GM23338 (cell line): ENCODE results near the gene DCAF11. TPM values are rescaled to one million over a fixed set of nuclear protein-coding genes. Genes with fewer than 3 reads are reported as not detected.
A peak's percentile ranks its signal among the peaks of the same experiment; 100 is the strongest.

Source experiments
- ATAC-seq: fragments of 200-7000 bp; cut with Tn5 transposase; 3 replicates; pipeline ENCODE4 v1.9.1; 2020
- DNase-seq: peaks from one replicate; pipeline ENCODE4 v3.0.0-alpha.2; 2015; ENCODE audit warnings: low spot score
- H2AFZ ChIP-seq: fragments of 200-600 bp; sonication (generic); 2 replicates; pipeline ENCODE4 v1.8.0; 2016; ENCODE audit warnings: antibody characterized with exemption, mild to moderate bottlenecking, moderate library complexity
- H3F3A ChIP-seq: fragments of 200-600 bp; sonication (generic); replicated peaks from 2 replicates; pipeline ENCODE4 v1.8.0; 2017; ENCODE audit warnings: antibody characterized with exemption, mixed run types, low read depth
- H3K27ac ChIP-seq: fragments of 200-600 bp; sonication (generic); 2 replicates; pipeline ENCODE4 v1.6.1; 2016; ENCODE audit warnings: low read depth
- H3K27me3 ChIP-seq: fragments of 200-600 bp; sonication (generic); 2 replicates; pipeline ENCODE4 v1.8.0; 2016; ENCODE audit warnings: mild to moderate bottlenecking, mixed run types, moderate library complexity; ENCODE audit not compliant: insufficient read depth
- H3K36me3 ChIP-seq: fragments of 200-600 bp; sonication (generic); 2 replicates; pipeline ENCODE4 v1.8.0; 2016; ENCODE audit warnings: mild to moderate bottlenecking; ENCODE audit not compliant: insufficient read depth
- H3K4me1 ChIP-seq: fragments of 200-600 bp; sonication (generic); 2 replicates; pipeline ENCODE4 v1.8.0; 2016; ENCODE audit warnings: mild to moderate bottlenecking, moderate library complexity; ENCODE audit not compliant: insufficient read depth
- H3K4me2 ChIP-seq: fragments of 200-600 bp; sonication (generic); 2 replicates; pipeline ENCODE4 v1.7.1; 2017; ENCODE audit warnings: mixed run types
- H3K4me3 ChIP-seq: fragments of 200-600 bp; sonication (generic); 2 replicates; pipeline ENCODE4 v1.6.1; 2016; ENCODE audit warnings: mixed run types
- H3K79me2 ChIP-seq: fragments of 200-600 bp; sonication (generic); replicated peaks from 2 replicates; pipeline ENCODE4 v1.8.0; 2017; ENCODE audit warnings: mild to moderate bottlenecking; ENCODE audit not compliant: insufficient read depth
- H3K9me2 ChIP-seq: fragments of 200-600 bp; sonication (generic); 2 replicates; pipeline ENCODE4 v1.8.0; 2017; ENCODE audit not compliant: insufficient read depth
- H4K20me1 ChIP-seq: fragments of 200-600 bp; sonication (generic); replicated peaks from 2 replicates; pipeline ENCODE4 v1.8.0; 2017; ENCODE audit warnings: mild to moderate bottlenecking; ENCODE audit not compliant: insufficient read depth
- H3K27ac Mint-ChIP-seq: 2 replicates; pipeline ENCODE4 v1.8.0; 2020; ENCODE audit warnings: inconsistent platforms, mild to moderate bottlenecking, moderate library complexity, mixed read lengths
- H3K27me3 Mint-ChIP-seq: 3 replicates; pipeline ENCODE4 v1.8.0; 2022; ENCODE audit warnings: low read depth, mild to moderate bottlenecking, moderate library complexity, mixed read lengths, inconsistent platforms; ENCODE audit not compliant: insufficient read depth, poor library complexity
- H3K36me3 Mint-ChIP-seq: 3 replicates; pipeline ENCODE4 v1.8.0; 2021; ENCODE audit warnings: low read depth, mild to moderate bottlenecking, inconsistent platforms, moderate library complexity, mixed read lengths
- H3K4me1 Mint-ChIP-seq: 3 replicates; pipeline ENCODE4 v1.8.0; 2020; ENCODE audit warnings: mild to moderate bottlenecking, inconsistent platforms, mixed read lengths
- H3K4me3 Mint-ChIP-seq: 3 replicates; pipeline ENCODE4 v1.8.0; 2021; ENCODE audit warnings: moderate library complexity, mild to moderate bottlenecking, inconsistent platforms, mixed read lengths
- H3K9me3 Mint-ChIP-seq: 3 replicates; pipeline ENCODE4 v1.8.0; 2020; ENCODE audit warnings: moderate library complexity, mild to moderate bottlenecking, inconsistent platforms, mixed read lengths
- CREB1 ChIP-seq: fragments of 250-450 bp; sonication (Bioruptor Pico); IDR thresholded peaks from 2 replicates; pipeline ENCODE4 v1.5.0; 2020; ENCODE audit warnings: low read depth, mild to moderate bottlenecking, moderate library complexity
- POLR2AphosphoS5 ChIP-seq: IDR thresholded peaks from 2 replicates; pipeline ENCODE4 v1.6.1; 2016; ENCODE audit warnings: antibody characterized with exemption, low read depth
- polyA plus RNA-seq: library from polyadenylated mRNA; unstranded; fragments of >200 nt; fragmentation: Nextera tagmentation; extraction: Ambion mirVana; gene quantifications from 2 replicates; pipeline ENCODE4 v1.2.1, GENCODE V29; 2016
- total RNA-seq: library from RNA; depleted of rRNA; stranded (reverse); fragments of >200 nt; shearing (Covaris generic); gene quantifications from 2 replicates; pipeline ENCODE4 v1.2.3, GENCODE V29; 2014
- TF ChIP-seq, protein P1 (sequence below): fragments of 250-450 bp; sonication (Bioruptor Pico); IDR thresholded peaks from 2 replicates; pipeline ENCODE4 v1.5.0; 2020; ENCODE audit warnings: mild to moderate bottlenecking, moderate library complexity

The DCAF11 gene
- total and polyA plus RNA-seq, 2 experiments from 2014 or later: 18.6 to 93.2 TPM

DNA sequence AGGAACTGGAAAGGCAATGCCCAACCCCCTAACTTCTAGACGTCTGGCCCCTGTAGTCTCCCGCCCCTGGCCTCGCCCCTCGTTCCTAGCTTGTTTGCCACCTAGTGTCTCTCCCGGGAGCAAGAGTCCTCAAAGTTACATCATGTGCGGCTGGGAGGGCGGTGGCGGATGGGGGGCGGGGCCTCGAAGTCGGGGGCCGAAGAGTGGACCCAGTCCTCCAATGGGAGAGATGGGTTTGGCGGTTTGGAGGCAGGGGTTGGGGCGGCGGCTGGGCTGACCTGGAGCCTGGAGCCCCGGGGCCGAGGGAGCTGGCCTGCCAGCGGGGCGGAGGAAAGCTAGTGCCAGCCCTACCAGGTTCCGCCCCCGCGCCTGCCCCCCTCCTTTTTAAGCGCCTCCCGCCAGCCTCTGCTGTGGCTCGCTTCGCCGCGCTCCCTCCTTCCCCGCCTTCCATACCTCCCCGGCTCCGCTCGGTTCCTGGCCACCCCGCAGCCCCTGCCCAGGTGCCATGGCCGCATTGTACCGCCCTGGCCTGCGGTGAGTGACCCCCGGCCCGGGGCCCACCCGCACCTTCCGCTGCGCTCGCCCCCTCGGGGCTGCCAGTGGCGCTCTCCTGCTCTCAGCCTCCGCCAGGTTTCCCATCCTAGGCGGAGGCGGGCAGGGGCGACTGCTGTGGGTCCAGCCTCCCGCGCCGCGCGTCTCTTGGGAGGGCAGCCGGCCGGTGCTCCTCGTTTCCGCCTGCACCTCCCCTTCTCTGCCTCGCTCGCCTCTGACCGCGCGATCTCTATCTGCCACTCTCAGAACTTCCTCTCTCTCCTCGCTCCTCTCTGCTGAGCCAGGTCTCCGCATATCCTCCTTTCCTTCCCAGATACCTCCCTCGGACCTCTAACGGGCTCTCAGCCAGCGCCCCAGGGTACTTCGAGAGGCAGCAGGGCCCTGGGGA lies 20.4 kb upstream of the DCAF11 start, which contains the start of gene PCK2:
PCK2 (plus strand) TSS at position 411 of the 940 bp plus-strand sequence; CDS start at position 506, 95 bp downstream.
- Histone ChIP-seq H3K27ac (peak within 1 kb of the TSS; percentile 99), H3F3A (peaks cover 15% of the 10 kb centered on the region), H3K4me1 (peaks cover 18% of the 10 kb centered on the region), H3K27me3 (no peaks in the 10 kb centered on the region), H2AFZ (peak within 1 kb of the TSS; percentile 23; the same call in 1 of the 2 replicates), H3K4me3 (peak within 1 kb of the TSS; percentile 100), H3K9me2 (peaks cover 8% of the 10 kb centered on the region), H3K36me3 (no peaks in the 10 kb centered on the region), H3K4me2 (peak within 1 kb of the TSS; percentile 100), H3K79me2 (peaks cover 22% of the 10 kb centered on the region), H4K20me1 (peaks cover 5% of the 10 kb centered on the region; the same call in 1 of the 2 replicates)
- peaks cover 51% of the 10 kb centered on the region for H3K36me3 Mint-ChIP-seq
- peak within 1 kb of the TSS; percentile 100 for H3K4me3 Mint-ChIP-seq
- H3K27me3 Mint-ChIP-seq: peaks cover 24% of the 10 kb centered on the region
- TF ChIP-seq CREB1 (CRISPR knock-in tag) (peak; percentile 42; the same call in 1 of the 2 replicates), POLR2AphosphoS5 (peak; percentile 98)
- TF ChIP-seq, protein P1, sequence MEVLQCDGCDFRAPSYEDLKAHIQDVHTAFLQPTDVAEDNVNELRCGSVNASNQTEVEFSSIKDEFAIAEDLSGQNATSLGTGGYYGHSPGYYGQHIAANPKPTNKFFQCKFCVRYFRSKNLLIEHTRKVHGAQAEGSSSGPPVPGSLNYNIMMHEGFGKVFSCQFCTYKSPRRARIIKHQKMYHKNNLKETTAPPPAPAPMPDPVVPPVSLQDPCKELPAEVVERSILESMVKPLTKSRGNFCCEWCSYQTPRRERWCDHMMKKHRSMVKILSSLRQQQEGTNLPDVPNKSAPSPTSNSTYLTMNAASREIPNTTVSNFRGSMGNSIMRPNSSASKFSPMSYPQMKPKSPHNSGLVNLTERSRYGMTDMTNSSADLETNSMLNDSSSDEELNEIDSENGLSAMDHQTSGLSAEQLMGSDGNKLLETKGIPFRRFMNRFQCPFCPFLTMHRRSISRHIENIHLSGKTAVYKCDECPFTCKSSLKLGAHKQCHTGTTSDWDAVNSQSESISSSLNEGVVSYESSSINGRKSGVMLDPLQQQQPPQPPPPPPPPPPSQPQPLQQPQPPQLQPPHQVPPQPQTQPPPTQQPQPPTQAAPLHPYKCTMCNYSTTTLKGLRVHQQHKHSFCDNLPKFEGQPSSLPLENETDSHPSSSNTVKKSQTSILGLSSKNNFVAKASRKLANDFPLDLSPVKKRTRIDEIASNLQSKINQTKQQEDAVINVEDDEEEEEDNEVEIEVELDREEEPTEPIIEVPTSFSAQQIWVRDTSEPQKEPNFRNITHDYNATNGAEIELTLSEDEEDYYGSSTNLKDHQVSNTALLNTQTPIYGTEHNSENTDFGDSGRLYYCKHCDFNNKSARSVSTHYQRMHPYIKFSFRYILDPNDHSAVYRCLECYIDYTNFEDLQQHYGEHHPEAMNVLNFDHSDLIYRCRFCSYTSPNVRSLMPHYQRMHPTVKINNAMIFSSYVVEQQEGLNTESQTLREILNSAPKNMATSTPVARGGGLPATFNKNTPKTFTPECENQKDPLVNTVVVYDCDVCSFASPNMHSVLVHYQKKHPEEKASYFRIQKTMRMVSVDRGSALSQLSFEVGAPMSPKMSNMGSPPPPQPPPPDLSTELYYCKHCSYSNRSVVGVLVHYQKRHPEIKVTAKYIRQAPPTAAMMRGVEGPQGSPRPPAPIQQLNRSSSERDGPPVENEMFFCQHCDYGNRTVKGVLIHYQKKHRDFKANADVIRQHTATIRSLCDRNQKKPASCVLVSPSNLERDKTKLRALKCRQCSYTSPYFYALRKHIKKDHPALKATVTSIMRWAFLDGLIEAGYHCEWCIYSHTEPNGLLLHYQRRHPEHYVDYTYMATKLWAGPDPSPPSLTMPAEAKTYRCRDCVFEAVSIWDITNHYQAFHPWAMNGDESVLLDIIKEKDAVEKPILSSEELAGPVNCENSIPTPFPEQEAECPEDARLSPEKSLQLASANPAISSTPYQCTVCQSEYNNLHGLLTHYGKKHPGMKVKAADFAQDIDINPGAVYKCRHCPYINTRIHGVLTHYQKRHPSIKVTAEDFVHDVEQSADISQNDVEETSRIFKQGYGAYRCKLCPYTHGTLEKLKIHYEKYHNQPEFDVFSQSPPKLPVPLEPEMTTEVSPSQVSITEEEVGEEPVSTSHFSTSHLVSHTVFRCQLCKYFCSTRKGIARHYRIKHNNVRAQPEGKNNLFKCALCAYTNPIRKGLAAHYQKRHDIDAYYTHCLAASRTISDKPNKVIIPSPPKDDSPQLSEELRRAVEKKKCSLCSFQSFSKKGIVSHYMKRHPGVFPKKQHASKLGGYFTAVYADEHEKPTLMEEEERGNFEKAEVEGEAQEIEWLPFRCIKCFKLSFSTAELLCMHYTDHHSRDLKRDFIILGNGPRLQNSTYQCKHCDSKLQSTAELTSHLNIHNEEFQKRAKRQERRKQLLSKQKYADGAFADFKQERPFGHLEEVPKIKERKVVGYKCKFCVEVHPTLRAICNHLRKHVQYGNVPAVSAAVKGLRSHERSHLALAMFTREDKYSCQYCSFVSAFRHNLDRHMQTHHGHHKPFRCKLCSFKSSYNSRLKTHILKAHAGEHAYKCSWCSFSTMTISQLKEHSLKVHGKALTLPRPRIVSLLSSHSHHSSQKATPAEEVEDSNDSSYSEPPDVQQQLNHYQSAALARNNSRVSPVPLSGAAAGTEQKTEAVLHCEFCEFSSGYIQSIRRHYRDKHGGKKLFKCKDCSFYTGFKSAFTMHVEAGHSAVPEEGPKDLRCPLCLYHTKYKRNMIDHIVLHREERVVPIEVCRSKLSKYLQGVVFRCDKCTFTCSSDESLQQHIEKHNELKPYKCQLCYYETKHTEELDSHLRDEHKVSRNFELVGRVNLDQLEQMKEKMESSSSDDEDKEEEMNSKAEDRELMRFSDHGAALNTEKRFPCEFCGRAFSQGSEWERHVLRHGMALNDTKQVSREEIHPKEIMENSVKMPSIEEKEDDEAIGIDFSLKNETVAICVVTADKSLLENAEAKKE (CRISPR knock-in tag): no peak
- DNase-seq: peak; percentile 98
- H3K4me1 Mint-ChIP-seq: peaks cover 38% of the 10 kb centered on the region
- peak within 1 kb of the TSS; percentile 100 for H3K27ac Mint-ChIP-seq
- peaks cover 3% of the 10 kb centered on the region; the same call in 2 of the 3 replicates for H3K9me3 Mint-ChIP-seq
- peak; percentile 89 for ATAC-seq
